Body of pancreas (tissue), 4 donors: Measurements from ENCODE around the gene ARHGEF19. TPM values are rescaled to one million over a fixed set of nuclear protein-coding genes. Genes with fewer than 3 reads are reported as not detected.

Source experiments
- ATAC-seq: fragments of 150-250 bp; one replicate; pipeline ENCODE4 v1.9.1; 2016
- DNase-seq, 4 donors: peaks; one replicate each; pipeline ENCODE4 v3.0.0-alpha.2; 2019
- H3K27ac ChIP-seq, 4 donors: fragments of 200-600 bp; sonication (generic); 1 replicate in 3 of 4; 2 replicates in 1 of 4; pipeline versions ENCODE4 v1.5.1 to v1.6.1; 2016 to 2019; ENCODE audit warnings: mild to moderate bottlenecking in 1 of 4, mixed read lengths in 1 of 4, moderate library complexity in 1 of 4
- H3K27me3 ChIP-seq, 2 donors: fragments of 200-600 bp; sonication (generic); one replicate each; pipeline ENCODE4 v1.6.0; 2016; ENCODE audit warnings: mild to moderate bottlenecking in 1 of 2
- H3K36me3 ChIP-seq, 2 donors: fragments of 200-600 bp; sonication (generic); replicated peaks in 1 of 2; 2 replicates each; pipeline ENCODE4 v1.5.1; 2016; ENCODE audit warnings: low read depth in 2 of 2; ENCODE audit not compliant: insufficient read depth in 1 of 2
- H3K4me1 ChIP-seq: fragments of 200-600 bp; sonication (generic); one replicate; pipeline ENCODE4 v1.6.0; 2016
- H3K4me3 ChIP-seq, 2 donors: fragments of 200-600 bp; sonication (generic); 1 replicate in 1 of 2; 2 replicates in 1 of 2; pipeline ENCODE4 v1.5.1; 2016 to 2019
- H3K9me3 ChIP-seq, 3 donors: fragments of 200-600 bp; sonication (generic); 1 replicate in 2 of 3; 2 replicates in 1 of 3; pipeline ENCODE4 v1.5.1; 2016
- POLR2A ChIP-seq, 3 donors: fragments of 450-650 bp; IDR thresholded peaks; one replicate each; pipeline ENCODE4 v1.6.1; 2016; ENCODE audit warnings: antibody characterized with exemption in 3 of 3, mild to moderate bottlenecking in 2 of 3
- WGBS, 2 donors: methylation state at CpG; one replicate each; pipeline ENCODE4 v1.1.5; 2017; 5-methylcytosine and 5-hydroxymethylcytosine counted together
- intact Hi-C: fragments of 100-400 bp; cut with DNase I; formaldehyde crosslinking; loops from one replicate; pipeline ENCODE4 v1.15.1; 2023
- total RNA-seq, 2 donors: library from RNA; depleted of rRNA; stranded (reverse); fragments of >200 nt; gene quantifications; one replicate each; pipeline ENCODE4 v1.1.0, GENCODE V29; 2016
- TF ChIP-seq, protein P1 (sequence below), 7 experiments: fragments of 450-650 bp in 4 of 7; fragments of 200-600 bp in 3 of 7; sonication (generic) in 3 of 7; IDR thresholded peaks; one replicate each; pipeline ENCODE4 v1.5.1; 2016 to 2019; ENCODE audit warnings: antibody characterized with exemption in 7 of 7

Gene ARHGEF19
- total RNA-seq, 2 donors from 2014 or later: 15.3 to 31.3 TPM

DNA sequence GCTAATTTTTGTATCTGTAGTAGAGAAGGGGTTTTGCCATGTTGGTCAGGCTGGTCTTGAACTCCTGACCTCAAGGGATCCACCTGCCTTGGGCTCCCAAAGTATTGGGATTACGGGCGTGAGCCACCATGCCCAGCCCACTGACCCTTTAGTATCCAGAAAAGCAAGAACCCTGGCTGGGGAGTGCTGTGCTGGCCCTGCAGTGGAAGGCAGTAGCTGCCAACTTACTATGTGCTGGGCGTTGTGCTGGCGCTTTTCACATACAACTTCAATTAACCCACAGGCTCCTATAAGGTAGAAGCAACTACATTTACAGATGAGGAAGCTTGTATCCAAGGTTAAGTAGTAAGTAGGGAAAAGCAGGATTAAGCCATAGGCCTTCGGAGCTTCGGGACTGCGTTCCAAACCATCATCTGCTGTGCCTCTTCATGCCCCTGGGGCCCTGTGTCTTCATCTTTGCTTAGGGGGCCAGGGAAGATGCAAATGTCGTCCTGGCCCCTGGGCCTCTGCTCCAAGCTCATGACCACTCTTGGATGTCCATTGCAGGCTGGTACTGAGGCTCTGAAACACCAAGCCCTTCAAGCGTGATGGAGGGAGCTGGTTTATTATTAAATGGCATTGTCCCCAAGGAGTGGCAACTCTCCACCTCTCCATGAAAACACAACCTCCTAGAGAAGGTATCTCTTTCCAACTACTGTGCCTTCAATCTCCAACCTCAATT lies 33.2 kb upstream of the ARHGEF19 start:
- no peaks in the 10 kb centered on the region for H3K9me3 ChIP-seq
- H3K27ac ChIP-seq: no peak overlapping the region
- no peak overlapping the region for H3K4me3 ChIP-seq
- DNase-seq (no peak), ATAC-seq (no peak)
- H3K36me3 ChIP-seq: no peaks in the 10 kb centered on the region
- no peak for TF ChIP-seq POLR2A (IDR thresholded peaks at IDR 0.05)
- TF ChIP-seq, protein P1, sequence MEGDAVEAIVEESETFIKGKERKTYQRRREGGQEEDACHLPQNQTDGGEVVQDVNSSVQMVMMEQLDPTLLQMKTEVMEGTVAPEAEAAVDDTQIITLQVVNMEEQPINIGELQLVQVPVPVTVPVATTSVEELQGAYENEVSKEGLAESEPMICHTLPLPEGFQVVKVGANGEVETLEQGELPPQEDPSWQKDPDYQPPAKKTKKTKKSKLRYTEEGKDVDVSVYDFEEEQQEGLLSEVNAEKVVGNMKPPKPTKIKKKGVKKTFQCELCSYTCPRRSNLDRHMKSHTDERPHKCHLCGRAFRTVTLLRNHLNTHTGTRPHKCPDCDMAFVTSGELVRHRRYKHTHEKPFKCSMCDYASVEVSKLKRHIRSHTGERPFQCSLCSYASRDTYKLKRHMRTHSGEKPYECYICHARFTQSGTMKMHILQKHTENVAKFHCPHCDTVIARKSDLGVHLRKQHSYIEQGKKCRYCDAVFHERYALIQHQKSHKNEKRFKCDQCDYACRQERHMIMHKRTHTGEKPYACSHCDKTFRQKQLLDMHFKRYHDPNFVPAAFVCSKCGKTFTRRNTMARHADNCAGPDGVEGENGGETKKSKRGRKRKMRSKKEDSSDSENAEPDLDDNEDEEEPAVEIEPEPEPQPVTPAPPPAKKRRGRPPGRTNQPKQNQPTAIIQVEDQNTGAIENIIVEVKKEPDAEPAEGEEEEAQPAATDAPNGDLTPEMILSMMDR (IDR thresholded peaks at IDR 0.05): no peak
- no peaks in the 10 kb centered on the region for H3K27me3 ChIP-seq
- WGBS, 2 donors: 91 to 98% methylated on average over 6 to 9 of the region's 9 CpGs
- intact Hi-C loops: no loop called here
- peaks cover 57% of the 10 kb centered on the region for H3K4me1 ChIP-seq

DNA sequence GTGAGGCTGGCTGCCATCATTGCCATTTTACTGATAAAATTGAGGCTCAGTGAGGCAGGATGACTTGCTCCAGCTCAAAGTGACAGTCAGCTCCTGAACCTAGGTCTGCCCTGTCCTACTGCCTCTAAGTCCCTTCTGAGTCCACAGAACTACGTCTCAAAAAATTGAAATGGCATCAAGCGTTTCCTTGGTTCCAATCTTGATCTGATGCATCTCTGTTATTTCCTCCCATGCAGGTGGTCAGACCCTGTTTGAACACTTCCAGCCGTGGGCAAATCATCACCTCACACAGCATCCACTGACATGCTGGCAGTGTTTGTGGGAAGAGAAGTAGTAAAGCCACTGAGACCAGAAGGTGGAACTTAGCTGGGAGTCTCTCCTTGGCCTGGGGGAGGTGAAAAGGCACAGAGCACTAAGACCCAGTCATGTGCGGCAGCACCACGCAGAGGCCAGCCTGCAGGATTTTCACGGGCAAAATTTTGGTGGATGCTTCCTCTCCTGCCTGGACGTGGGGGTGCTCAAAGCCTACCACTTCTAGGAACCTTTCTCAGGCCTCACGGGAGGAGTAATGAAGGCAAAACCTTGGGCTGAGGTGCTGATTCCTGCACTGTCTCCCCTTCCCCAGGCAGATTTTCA lies 32.3 kb upstream of the ARHGEF19 start:
- 64 to 78% methylated on average over 6 to 8 of the region's 8 CpGs for WGBS, 2 donors
- intact Hi-C loops: loop anchor here (5.0 kb wide), 1 partner anchor 47 kb away; no protein-coding TSS in a partner anchor
- H3K36me3 ChIP-seq: no peaks in the 10 kb centered on the region
- DNase-seq: no peak
- no peak for ATAC-seq
- H3K27ac ChIP-seq: peak overlapping the region in 1 of 4 donors; percentile 51
- no peak overlapping the region for H3K4me3 ChIP-seq
- H3K27me3 ChIP-seq: no peaks in the 10 kb centered on the region
- H3K4me1 ChIP-seq: peaks cover 51% of the 10 kb centered on the region
- TF ChIP-seq, protein P1 (IDR thresholded peaks at IDR 0.05): no peak
- TF ChIP-seq POLR2A (IDR thresholded peaks at IDR 0.05): no peak
- no peaks in the 10 kb centered on the region for H3K9me3 ChIP-seq

DNA sequence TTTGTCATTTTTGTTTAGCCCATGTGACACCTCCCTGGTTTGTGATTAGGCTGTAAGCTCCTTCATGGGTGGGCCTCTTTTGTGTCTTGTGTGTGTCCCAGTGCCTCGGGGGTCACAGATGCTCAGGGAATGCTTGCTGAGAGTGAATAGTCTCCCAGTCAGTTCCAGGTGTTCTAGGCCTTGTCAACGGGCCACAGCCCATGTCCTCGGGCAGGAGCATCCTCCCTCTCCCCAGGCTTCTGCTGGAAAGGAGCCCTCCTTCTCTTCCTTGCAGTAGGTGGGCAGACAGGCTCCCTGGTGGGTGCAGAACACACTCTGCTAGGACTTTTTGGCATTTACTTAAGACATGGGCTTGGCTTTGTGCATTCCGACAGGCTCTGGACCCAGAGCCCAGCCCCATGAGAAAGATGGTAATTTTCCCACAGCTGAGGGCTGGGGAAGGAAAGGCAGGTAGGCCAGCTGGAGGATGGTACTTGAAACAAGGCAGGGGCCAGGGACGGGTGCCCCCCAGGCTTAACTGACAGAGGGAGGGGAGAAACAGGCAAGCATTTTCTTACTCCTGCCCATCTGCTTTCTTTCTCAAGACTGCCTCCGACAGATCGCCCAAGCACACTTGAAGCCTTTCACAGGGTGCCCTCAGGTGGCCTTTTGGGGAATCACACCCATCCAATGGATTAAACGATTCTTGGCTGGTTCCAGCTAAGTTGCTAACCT lies 31.6 kb upstream of the ARHGEF19 start:
- Histone ChIP-seq H3K36me3 (no peaks in the 10 kb centered on the region), H3K4me3 (no peak overlapping the region), H3K4me1 (peaks cover 44% of the 10 kb centered on the region), H3K27me3 (no peaks in the 10 kb centered on the region), H3K27ac (peak overlapping the region; percentile 37 to 67 (median 54)), H3K9me3 (no peaks in the 10 kb centered on the region)
- intact Hi-C loops: loop anchor here (5.0 kb wide), 1 partner anchor 47 kb away; no protein-coding TSS in a partner anchor
- 15 to 20% methylated on average over 5 to 8 of the region's 8 CpGs for WGBS, 2 donors
- peak; percentile 89 to 94 (median 90) for DNase-seq
- TF ChIP-seq, protein P1 (IDR thresholded peaks at IDR 0.05): peak; percentile 82 to 97 (median 93)
- TF ChIP-seq POLR2A (IDR thresholded peaks at IDR 0.05): no peak
- peak; percentile 71 for ATAC-seq

DNA sequence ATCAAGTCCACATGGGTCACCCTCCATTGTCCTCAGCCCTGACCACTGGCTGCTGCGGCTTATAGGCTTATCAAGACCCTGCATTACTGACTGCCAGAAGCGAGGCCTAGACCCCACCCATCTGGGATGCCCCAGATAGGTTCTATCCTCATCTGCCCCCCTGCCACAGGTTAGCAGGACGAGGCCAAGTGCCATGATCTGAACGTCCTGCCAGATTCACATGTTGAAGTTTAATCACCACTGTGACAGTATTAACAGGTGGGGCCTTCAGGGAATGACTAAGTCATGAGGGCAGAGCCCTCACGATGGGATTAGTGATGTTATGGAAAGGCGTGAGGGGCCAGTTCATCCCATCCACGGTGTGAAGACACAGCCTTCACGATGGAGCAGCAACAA lies 30.8 kb upstream of the ARHGEF19 start:
- Histone ChIP-seq H3K9me3 (no peaks in the 10 kb centered on the region), H3K4me3 (no peak overlapping the region), H3K36me3 (no peaks in the 10 kb centered on the region), H3K4me1 (peaks cover 35% of the 10 kb centered on the region), H3K27me3 (no peaks in the 10 kb centered on the region), H3K27ac (no peak overlapping the region)
- 69 to 70% methylated on average over 6 to 8 of the region's 8 CpGs for WGBS, 2 donors
- ATAC-seq (no peak), DNase-seq (no peak)
- intact Hi-C loops: loop anchor here (5.0 kb wide), 1 partner anchor 46 kb away; no protein-coding TSS in a partner anchor
- TF ChIP-seq, protein P1 (IDR thresholded peaks at IDR 0.05): no peak
- no peak for TF ChIP-seq POLR2A (IDR thresholded peaks at IDR 0.05)
